A549 (cell line): ENCODE results near the gene ACTN1.

Source experiments
- HES2 ChIP-seq: fragments of >200 bp; sonication (Bioruptor Twin); formaldehyde crosslinking; IDR thresholded peaks from 2 replicates; pipeline ENCODE4 v1.6.1; 2016
- TF ChIP-seq, protein P1 (sequence below): fragments of >200 bp; sonication (Bioruptor Twin); formaldehyde crosslinking; IDR thresholded peaks from 3 replicates; pipeline ENCODE4 v1.5.1; 2016

GRCh38 chr14:68939181-68939892, 39.8 kb downstream of the ACTN1 start:
- TF ChIP-seq, protein P1, sequence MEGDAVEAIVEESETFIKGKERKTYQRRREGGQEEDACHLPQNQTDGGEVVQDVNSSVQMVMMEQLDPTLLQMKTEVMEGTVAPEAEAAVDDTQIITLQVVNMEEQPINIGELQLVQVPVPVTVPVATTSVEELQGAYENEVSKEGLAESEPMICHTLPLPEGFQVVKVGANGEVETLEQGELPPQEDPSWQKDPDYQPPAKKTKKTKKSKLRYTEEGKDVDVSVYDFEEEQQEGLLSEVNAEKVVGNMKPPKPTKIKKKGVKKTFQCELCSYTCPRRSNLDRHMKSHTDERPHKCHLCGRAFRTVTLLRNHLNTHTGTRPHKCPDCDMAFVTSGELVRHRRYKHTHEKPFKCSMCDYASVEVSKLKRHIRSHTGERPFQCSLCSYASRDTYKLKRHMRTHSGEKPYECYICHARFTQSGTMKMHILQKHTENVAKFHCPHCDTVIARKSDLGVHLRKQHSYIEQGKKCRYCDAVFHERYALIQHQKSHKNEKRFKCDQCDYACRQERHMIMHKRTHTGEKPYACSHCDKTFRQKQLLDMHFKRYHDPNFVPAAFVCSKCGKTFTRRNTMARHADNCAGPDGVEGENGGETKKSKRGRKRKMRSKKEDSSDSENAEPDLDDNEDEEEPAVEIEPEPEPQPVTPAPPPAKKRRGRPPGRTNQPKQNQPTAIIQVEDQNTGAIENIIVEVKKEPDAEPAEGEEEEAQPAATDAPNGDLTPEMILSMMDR = no peak
- TF ChIP-seq HES2 = no peak
